GM21723 (cell line): Measurements from ENCODE around the gene HCFC1.

Experiments used
- ATAC-seq: cut with Tn5 transposase; IDR thresholded peaks from one replicate; pipeline ENCODE4 v1.9.1; 2021; ENCODE audit warnings: mild to moderate bottlenecking, moderate library complexity; ENCODE audit not compliant: unreplicated experiment

HCFC1 gene

DNA sequence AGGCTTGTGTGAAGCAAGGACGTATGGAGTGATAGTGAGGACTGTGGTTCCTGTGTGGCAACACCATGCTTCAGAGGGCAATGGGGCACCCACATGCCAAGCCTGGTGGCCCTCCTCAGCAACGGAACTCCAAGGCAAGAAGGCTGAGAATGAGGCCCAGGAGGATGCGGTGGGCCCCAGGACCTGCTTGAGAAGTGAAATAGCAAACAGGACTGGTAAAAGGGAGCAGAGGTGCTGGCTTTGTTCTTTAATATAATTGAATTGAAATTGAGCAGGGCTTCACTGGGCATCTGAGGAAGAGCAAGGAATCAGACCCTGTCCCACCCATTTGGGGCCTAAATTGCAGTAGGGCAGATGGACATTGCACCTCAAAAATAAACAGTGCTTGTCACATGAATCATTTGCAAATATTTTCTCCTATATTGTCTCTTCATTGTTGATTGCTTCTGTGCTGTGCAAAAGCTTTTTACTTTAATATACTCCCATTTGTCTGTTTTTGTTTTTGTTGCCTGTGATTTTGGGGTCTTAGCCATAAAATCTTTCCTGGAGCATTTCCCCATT is 3.2 kb upstream of the HCFC1 start:
- no peak for ATAC-seq

DNA sequence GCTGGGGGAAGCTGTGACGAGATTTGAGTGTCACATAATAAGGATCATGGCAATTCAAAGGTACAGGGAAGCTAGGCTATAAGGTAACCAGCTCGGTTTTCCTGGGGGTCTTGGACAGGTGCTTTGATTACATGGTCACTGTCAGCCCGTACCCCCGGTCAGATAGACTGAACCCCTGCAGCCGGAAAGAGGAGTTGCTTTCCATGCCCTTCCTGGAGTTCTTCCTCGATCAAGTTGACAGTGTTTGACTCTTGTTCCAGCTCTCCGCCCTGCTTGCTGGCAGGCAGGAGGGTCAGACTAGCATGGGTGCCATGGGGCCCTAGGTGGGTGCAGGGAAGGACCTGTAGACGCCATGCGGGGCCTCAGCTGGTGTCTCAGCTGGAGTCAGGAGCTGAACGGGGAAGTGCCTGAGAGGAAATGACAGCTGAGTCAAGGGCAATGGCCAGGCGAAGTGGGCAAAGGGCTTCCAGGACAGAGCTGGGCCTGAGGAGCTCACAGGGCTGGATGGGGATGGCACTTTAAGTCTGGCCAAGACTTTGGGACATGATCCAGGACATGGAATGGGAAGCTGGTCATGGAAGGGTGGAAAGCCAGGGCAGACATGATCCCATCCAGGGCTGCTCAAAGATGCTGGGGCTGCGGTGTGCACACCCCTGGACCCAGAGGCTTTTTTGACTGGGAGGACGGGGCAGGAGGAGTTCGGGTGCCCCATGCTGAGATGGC is 2.5 kb upstream of the HCFC1 start:
- ATAC-seq, result no peak

GRCh38 chrX:153973127-153974002 is 1.7 kb upstream of the HCFC1 start:
- ATAC-seq, result no peak

DNA sequence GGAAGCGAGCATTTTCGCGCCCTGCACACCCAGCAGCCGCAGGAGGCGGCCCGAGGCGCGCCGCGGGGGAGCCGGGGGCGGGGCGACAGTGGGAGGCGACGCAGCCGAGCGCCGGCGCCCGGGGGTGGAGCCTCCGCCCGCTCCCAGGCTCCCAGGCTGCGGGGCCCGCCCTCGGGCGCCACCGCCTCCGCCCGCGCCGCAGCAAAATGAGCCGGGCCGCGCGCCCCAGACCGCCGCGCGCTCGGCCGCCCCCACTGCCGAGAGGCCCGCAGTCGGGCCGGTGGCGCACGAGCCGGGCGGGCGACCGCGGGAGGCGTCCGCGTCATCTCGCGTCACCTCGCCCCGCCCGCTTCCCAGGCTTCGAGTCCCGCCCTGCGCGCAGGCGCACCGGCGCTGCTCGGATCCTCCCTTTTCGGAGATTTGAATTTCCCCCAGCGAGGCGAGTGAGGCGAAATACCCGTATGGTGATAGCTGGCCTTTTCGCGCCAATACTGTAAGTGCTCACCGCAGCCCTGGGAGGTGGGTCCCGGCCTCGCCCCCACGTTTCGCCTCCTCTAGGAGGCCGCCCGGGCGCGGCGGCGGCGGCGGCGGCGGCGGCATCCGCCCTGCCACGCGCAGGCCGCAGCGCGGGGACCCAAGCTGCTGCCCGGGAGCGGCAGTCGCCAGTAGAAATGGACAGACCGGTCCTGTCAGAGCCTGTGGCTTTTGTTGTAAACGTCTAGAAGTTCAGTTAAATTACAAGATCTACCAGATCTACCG is 929 bp upstream of the HCFC1 start, which contains the start of gene TMEM187:
TSS of gene TMEM187 (plus strand) at position 387 of the 759 bp plus-strand sequence. CDS start 9,309 bp downstream, outside the sequence.
- peak; percentile 49 for ATAC-seq

DNA sequence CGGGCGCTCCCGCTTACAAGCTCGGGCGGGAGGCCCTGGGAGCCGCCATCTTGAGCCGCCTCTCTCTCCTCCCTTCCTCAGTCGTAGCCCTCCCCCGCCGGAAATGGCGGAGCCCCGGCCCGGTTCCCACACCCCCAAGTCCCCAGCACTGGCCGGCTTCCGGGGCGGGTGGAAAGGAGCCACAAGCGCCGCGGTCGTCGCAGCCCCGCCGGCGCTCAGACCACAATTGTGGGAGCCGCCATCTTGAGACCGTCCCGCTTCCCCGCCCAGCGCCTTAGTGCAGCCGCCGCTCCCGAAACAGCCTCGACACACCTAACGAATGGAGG is 531 bp downstream of the HCFC1 start:
- peak; percentile 41 for ATAC-seq

GRCh38 chrX:153970357-153971123 is 1.1 kb downstream of the HCFC1 start:
- peak; percentile 10 for ATAC-seq

DNA sequence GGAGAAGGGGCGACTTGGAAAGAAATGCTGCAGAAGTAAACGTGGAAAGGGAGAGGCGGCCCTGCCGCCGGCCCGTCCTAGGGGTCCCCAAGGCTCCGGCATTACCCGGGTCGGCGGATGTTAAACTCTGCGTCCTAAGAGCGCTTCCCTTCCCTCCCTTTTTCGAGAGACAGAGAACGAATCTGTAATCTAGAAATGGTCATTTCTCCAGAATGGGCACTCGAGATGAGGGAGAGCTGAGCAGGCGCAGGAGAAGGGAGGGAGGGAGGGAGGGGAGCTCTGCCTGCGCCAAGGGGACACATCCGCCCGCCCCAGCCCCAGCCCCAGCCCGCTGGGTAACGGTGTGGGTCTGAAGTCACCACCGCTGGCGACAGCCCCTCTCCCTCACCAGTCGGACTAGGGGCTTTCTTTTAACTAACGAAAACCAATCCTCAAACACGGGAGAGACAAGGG is 1.7 kb downstream of the HCFC1 start:
- no peak for ATAC-seq

DNA sequence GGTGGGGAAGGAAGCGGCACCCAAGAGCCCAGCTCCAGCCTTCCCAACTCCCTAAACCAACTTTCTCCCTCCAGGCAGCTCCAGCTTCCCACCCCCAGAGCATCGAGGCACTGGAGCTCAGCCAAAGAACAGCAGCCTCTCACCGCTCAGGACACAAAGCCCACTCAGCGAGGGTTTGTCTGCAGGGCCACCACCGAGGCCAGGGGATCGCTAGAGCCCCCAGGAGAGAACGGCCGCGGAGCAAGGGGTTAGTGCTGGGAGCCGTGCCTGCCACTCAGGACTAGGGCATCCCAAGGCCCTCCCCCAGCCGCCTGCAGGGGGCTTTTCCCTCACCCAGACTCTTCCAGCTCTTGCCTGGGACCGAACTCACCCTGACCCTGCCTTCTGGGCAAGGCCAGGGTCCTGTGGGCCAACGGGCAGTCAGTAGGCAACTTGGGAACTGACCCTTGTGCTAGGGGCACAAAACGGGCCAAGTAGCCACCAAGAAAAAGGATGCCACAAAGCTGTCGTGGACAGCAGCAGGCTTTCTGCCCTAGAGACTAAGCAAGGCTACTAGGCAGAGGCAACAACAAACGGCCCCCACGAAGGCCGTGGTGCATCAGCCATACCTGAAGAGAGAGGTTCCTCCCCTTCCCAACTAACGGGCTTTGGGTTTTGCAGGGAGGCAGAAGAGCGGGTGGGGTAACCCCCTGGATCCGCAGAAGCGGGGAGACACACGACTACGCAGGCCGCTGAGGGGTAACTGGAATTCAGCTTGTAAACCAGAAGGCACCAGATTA is 2.3 kb downstream of the HCFC1 start:
- no peak for ATAC-seq

GRCh38 chrX:153968754-153969124 is 2.9 kb downstream of the HCFC1 start:
- no peak for ATAC-seq

GRCh38 chrX:153968255-153968654 is 3.4 kb downstream of the HCFC1 start:
- ATAC-seq, result no peak

DNA sequence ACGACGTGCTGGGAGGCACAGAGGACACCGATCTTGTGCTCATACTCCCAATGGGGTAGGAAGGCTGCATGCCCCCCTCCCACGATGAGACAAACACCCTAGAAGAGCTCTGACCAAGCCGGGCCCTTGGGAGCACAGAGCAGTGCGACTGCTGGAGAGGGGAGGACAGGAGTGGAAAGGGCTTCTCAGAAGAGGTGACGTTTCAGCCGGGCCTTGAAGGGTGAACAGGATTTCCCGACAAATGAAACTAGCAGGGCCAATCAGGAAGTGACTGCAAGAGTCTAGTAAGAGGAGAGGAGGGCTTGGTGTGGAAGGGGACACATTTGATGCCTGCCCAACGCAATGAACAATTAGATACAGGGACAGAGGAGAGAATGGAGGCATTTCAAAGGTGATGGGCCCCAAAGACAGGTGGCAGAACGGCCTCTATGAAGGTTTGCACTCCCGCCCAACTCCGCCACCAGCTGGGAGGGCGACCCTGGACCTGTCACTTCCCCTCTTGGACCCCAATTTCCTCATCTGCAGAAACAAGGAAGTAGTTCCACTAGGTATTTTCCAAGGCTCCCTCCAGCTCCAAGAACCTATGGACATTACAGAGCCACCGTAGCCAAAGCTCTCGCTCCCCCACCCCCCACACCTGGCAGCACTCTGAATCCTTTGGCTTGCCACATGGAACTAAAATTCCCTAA is 3.9 kb downstream of the HCFC1 start:
- ATAC-seq, result no peak

GRCh38 chrX:153966841-153967535 is 4.6 kb downstream of the HCFC1 start:
- no peak for ATAC-seq

DNA sequence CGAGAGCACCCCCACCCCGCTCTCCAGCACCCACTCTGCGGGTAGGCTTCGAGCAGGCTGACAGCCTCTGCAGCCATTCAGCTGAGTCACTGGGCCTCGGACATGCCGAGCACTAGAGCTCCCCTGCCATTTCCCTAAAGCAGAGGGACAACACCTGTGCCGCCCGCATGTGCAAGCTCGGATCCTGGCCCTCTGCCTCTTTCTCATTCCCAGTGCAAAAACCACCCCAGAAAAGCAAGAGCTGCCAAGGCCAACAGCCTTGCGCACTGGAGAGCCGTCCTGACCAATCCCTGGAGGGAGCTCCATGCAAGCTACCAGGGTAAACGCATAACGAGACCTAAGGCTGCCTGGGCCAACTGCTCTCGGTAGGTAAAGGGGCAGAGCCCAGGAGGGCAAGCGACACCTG is 5.3 kb downstream of the HCFC1 start:
- ATAC-seq, result no peak

DNA sequence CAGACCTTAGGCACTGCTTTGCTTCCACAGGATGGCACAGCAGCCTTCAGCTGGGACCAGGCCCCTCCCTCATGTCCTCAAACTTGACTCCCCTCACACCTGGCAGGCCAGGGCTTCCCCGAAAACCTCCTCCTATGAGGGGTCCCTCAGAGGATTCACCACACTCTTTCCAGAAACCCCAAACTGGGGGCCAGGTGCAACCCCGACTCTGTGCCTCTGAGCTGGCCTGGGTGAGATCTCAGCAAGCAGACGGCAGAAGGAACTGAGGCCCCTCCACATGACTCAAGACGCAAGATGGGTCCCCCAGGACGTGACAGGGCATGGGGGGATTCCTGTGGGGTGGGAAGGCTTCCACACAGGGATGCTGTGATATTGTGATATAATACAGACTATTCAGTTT is 6.2 kb downstream of the HCFC1 start:
- no peak for ATAC-seq

DNA sequence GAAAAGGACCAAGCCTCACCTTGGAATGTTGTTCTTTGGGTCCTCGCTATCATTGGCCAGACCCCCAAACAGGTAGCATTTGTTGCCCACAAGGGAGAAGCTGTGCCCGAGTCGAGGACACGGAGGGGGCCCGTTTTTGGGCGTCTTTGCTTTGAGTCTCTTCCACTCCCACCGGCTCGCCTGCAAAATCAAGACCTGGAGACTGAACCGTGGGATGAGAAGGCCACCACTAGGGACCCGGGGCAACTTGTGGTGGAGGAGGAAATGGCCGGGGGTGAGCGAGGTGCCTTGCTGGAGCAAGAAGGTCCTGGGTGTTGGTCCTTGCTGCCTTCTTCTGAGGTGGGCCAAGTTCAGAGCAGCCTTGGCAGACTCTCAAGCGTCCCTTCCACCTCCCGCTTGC is 7.5 kb downstream of the HCFC1 start:
- no peak for ATAC-seq

DNA sequence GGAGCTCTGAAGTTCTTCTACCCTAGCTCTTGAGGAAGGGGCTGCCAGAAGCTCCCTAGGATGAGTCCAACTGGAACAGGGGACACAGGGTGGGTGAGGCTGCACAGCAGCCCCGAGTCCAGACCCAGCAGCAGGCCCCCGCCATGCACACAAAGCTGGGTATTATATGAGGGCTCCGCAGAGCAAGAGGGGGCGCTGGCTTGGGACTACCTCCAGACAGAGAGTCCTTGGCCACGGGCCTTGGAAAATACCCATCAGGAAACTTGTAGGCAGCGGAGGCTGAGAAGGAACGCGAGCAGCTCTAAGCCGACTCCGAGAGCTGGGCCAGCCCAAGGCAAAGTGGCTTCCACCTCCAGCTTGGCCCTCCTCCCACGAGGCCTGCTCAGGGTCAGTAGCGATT is 8.1 kb downstream of the HCFC1 start:
- ATAC-seq, result no peak

- ATAC-seq, result no peak
Measured at GRCh38 chrX:153961292-153961691, 10.3 kb downstream of the HCFC1 start.

GRCh38 chrX:153960786-153961185 is 10.8 kb downstream of the HCFC1 start:
- ATAC-seq, result no peak
